ENCODE data around the gene KIAA0040. TPM values are rescaled to one million over a fixed set of nuclear protein-coding genes. Genes with fewer than 3 reads are reported as not detected.

KIAA0040 gene
- total RNA-seq, 1 experiment from 2014 or later = 32.4 TPM

DNA sequence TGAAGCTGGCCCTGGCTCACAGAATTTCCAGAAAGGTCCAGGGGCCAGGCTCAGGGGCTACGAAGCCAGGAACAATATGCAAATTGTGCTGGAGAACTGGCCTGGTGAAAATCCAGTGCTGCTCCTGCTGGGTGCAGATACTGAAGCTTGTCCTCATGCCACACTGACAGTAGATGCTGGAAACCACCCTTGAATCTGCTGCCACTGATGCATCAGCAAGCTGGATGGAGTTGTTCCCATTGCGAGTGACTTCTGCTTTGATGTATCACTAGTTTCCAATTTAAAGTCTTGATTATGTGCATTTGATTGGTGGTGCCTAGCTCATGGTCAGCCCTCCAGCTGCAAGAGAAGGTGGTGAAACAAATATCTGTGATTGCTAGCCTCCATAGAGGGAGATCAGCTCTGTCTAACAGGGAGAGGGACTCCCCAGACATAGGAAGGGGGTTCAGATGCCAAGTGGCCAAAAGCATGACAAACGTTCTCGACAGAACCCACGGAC is 11.0 kb upstream of the KIAA0040 start:
- no peak overlapping the region for H3K4me2 ChIP-seq (ENCODE audit: low read length)
- no peak for DNase-seq (ENCODE audit: low read depth, low spot score)
- no peak overlapping the region for H3K9ac ChIP-seq (ENCODE audit: low read length)
- no peaks in the 10 kb centered on the region for H3K79me2 ChIP-seq (ENCODE audit: insufficient read depth, low read length)
- ChIA-PET RAD21 (ENCODE audit: low non-redundant PET in 1 of 2, low total read pairs in 2 of 2, uncharacterized antibody in 2 of 2, unreplicated experiment in 2 of 2) (no interaction called here), CTCF (no interaction called here), POLR2A (no interaction called here)
- no peak overlapping the region for H3K4me3 ChIP-seq (replicated peaks in 1 of 2; ENCODE audit: low read depth in 1 of 2, low read length in 2 of 2)
- H4K20me1 ChIP-seq (ENCODE audit: insufficient read depth) = no peaks in the 10 kb centered on the region
- no peaks in the 10 kb centered on the region for H3K9me2 ChIP-seq (ENCODE audit: insufficient read depth)
- no peaks in the 10 kb centered on the region for H3K9me3 ChIP-seq (ENCODE audit: control insufficient read depth in 1 of 2, insufficient read depth in 1 of 2, low read depth in 1 of 2, low read length in 2 of 2)
- no peak for TF ChIP-seq POLR2AphosphoS5 (IDR thresholded peaks at IDR 0.05; ENCODE audit: low read depth, low read length)
- no peak for TF ChIP-seq JUND (IDR thresholded peaks at IDR 0.05)
- intact Hi-C loops (cut with micrococcal nuclease) = no loop called here
- H3K27me3 ChIP-seq (ENCODE audit: insufficient read depth, low read length) = no peaks in the 10 kb centered on the region
- BruUV-seq (replicated peaks) = no TSS peak
- no peak overlapping the region for H2AFZ ChIP-seq (ENCODE audit: low read depth, low read length, poor library complexity, severe bottlenecking)
- peaks cover 0 to under 1% of the 10 kb centered on the region in 2 experiments; a peak in 1 of 4 replicates for H3K4me1 ChIP-seq (ENCODE audit: control insufficient read depth in 1 of 2, insufficient read depth in 2 of 2, low read length in 2 of 2)
- H3K27ac ChIP-seq (ENCODE audit: low read depth, low read length) = no peak overlapping the region
- ATAC-seq = no peak
- no peaks in the 10 kb centered on the region for H3K36me3 ChIP-seq (ENCODE audit: control insufficient read depth in 1 of 2, insufficient read depth in 2 of 2, low read length in 2 of 2)

- H3K9ac ChIP-seq (ENCODE audit: low read length) = no peak overlapping the region
- no peaks in the 10 kb centered on the region for H3K79me2 ChIP-seq (ENCODE audit: insufficient read depth, low read length)
- no peaks in the 10 kb centered on the region for H3K9me3 ChIP-seq (ENCODE audit: control insufficient read depth in 1 of 2, insufficient read depth in 1 of 2, low read depth in 1 of 2, low read length in 2 of 2)
- H3K4me2 ChIP-seq (ENCODE audit: low read length) = no peak overlapping the region
- H4K20me1 ChIP-seq (ENCODE audit: insufficient read depth) = no peaks in the 10 kb centered on the region
- ChIA-PET RAD21 (ENCODE audit: low non-redundant PET in 1 of 2, low total read pairs in 2 of 2, uncharacterized antibody in 2 of 2, unreplicated experiment in 2 of 2) (no interaction called here), POLR2A (no interaction called here), CTCF (no interaction called here)
- ATAC-seq (no peak), DNase-seq (ENCODE audit: low read depth, low spot score) (no peak)
- H3K27ac ChIP-seq (ENCODE audit: low read depth, low read length) = no peak overlapping the region
- H3K9me2 ChIP-seq (ENCODE audit: insufficient read depth) = no peaks in the 10 kb centered on the region
- no peak overlapping the region for H2AFZ ChIP-seq (ENCODE audit: low read depth, low read length, poor library complexity, severe bottlenecking)
- no peak overlapping the region for H3K4me3 ChIP-seq (replicated peaks in 1 of 2; ENCODE audit: low read depth in 1 of 2, low read length in 2 of 2)
- BruUV-seq (replicated peaks) = no TSS peak
- H3K36me3 ChIP-seq (ENCODE audit: control insufficient read depth in 1 of 2, insufficient read depth in 2 of 2, low read length in 2 of 2) = no peaks in the 10 kb centered on the region
- TF ChIP-seq FOSL1 (IDR thresholded peaks at IDR 0.05; ENCODE audit: low read depth) (no peak), EGR1 (IDR thresholded peaks at IDR 0.05; ENCODE audit: low read depth) (no peak), MAX (IDR thresholded peaks at IDR 0.05) (no peak), YY1 (IDR thresholded peaks at IDR 0.05; ENCODE audit: extremely low read depth, insufficient replicate concordance, low read depth, low read length) (no peak), SP1 (IDR thresholded peaks at IDR 0.05; ENCODE audit: low read depth) (no peak), CTCF (IDR thresholded peaks at IDR 0.05 in 2 of 3, conservative IDR thresholded peaks at IDR 0.05 in 1 of 3; ENCODE audit: borderline replicate concordance in 1 of 3, insufficient read depth in 1 of 3, low read depth in 2 of 3, low read length in 2 of 3) (no peak), ZFX (IDR thresholded peaks at IDR 0.05) (no peak)
- no peaks in the 10 kb centered on the region for H3K27me3 ChIP-seq (ENCODE audit: insufficient read depth, low read length)
- peaks cover 12 to 28% of the 10 kb centered on the region in 2 experiments for H3K4me1 ChIP-seq (ENCODE audit: control insufficient read depth in 1 of 2, insufficient read depth in 2 of 2, low read length in 2 of 2)
- intact Hi-C loops (cut with micrococcal nuclease) = no loop called here
Observed at GRCh38 chr1:175200678-175201521, 8.3 kb upstream of the KIAA0040 start.

Measured in HCT116 (cell line).